Panc1 (cell line): ENCODE results near the gene SYP. TPM values are rescaled to one million over a fixed set of nuclear protein-coding genes. Genes with fewer than 3 reads are reported as not detected.

ENCODE experiments used
- ATAC-seq: fragments of 200-7000 bp; cut with Tn5 transposase; 2 replicates; pipeline ENCODE4 v1.9.1; 2020; ENCODE audit warnings: mild to moderate bottlenecking, moderate library complexity
- BruUV-seq: library from RNA; stranded (reverse); fragments of 400-500 nt; replicated peaks from 2 replicates; lab custom pipeline; 2021; lab: Mats Ljungman, UMichigan
- CTCF ChIA-PET: fragments of 300-600 bp; sonication (Branson Sonifier 250); formaldehyde crosslinking; loops from one replicate; lab custom pipeline; 2022; ENCODE audit warnings: antibody characterized with exemption; lab: Charles Lee
- POLR2A ChIA-PET: fragments of 300-600 bp; sonication (Branson Sonifier 250); formaldehyde crosslinking; loops from one replicate; lab custom pipeline; 2022; ENCODE audit warnings: antibody characterized with exemption; lab: Charles Lee
- DNase-seq: peaks from one replicate; pipeline ENCODE4 v3.0.0-alpha.2; 2010; ENCODE audit warnings: low read depth, low spot score
- H3K27ac ChIP-seq: 2 replicates; pipeline ENCODE4 v1.5.1; 2011; ENCODE audit warnings: mild to moderate bottlenecking, low read length, inconsistent platforms
- H3K27me3 ChIP-seq: fragments of 200-500 bp; sonication (Bioruptor generic); 2 replicates; pipeline ENCODE4 v1.6.0; 2014; ENCODE audit warnings: low read length, inconsistent platforms; ENCODE audit not compliant: control insufficient read depth, insufficient read depth
- H3K36me3 ChIP-seq: fragments of 200-500 bp; sonication (Bioruptor generic); 2 replicates; pipeline ENCODE4 v1.5.1; 2014; ENCODE audit warnings: inconsistent platforms, mild to moderate bottlenecking, low read length, moderate library complexity; ENCODE audit not compliant: control insufficient read depth, insufficient read depth
- H3K4me1 ChIP-seq: 2 replicates; pipeline ENCODE4 v1.5.1; 2011; ENCODE audit warnings: inconsistent platforms, mild to moderate bottlenecking, low read length, moderate library complexity; ENCODE audit not compliant: control insufficient read depth, insufficient read depth
- H3K4me3 ChIP-seq, 2 experiments: 2 replicates each; pipeline ENCODE4 v1.5.1; 2011 to 2012; ENCODE audit warnings: low read depth in 2 of 2, low read length in 2 of 2, mild to moderate bottlenecking in 2 of 2, inconsistent platforms in 1 of 2, moderate library complexity in 1 of 2
- H3K9me3 ChIP-seq: fragments of 200-500 bp; sonication (Bioruptor generic); 2 replicates; pipeline ENCODE4 v1.5.1; 2014; ENCODE audit warnings: low read depth, mild to moderate bottlenecking, inconsistent platforms, low read length, moderate library complexity; ENCODE audit not compliant: control insufficient read depth, insufficient read depth
- CTCF ChIP-seq: fragments of 450-650 bp; IDR thresholded peaks from 2 replicates; pipeline ENCODE4 v1.5.1; 2017; ENCODE audit warnings: mild to moderate bottlenecking
- POLR2AphosphoS5 ChIP-seq: IDR thresholded peaks from 2 replicates; pipeline ENCODE4 v1.6.1; 2012; ENCODE audit warnings: mild to moderate bottlenecking, low read depth, low read length, moderate library complexity
- REST ChIP-seq, 2 experiments: IDR thresholded peaks; 2 replicates each; pipeline ENCODE4 v1.6.1; 2011 to 2012; ENCODE audit warnings: low read depth in 2 of 2, control low read depth in 1 of 2, low read length in 1 of 2, mild to moderate bottlenecking in 1 of 2, moderate library complexity in 1 of 2; ENCODE audit not compliant: insufficient read depth in 1 of 2
- SIN3A ChIP-seq: IDR thresholded peaks from 2 replicates; pipeline ENCODE4 v1.6.1; 2012; ENCODE audit warnings: low read depth, mild to moderate bottlenecking, low read length, moderate library complexity, borderline replicate concordance; ENCODE audit not compliant: insufficient read depth
- TCF7L2 ChIP-seq: IDR thresholded peaks from 2 replicates; pipeline ENCODE4 v1.6.1; 2011; ENCODE audit warnings: mild to moderate bottlenecking, low read depth, low read length, inconsistent platforms
- in situ Hi-C: cut with HindIII; loops from 2 replicates; pipeline ENCODE4 v1.10.0; 2016; ENCODE audit warnings: low sequenced_read_pairs, low pct_unique_long_range_greater_than_20kb
- intact Hi-C: fragments of 100-400 bp; cut with micrococcal nuclease; formaldehyde crosslinking; loops from one replicate; pipeline ENCODE4 v1.10.0; 2022; ENCODE audit not compliant: unreplicated experiment
- total RNA-seq: library from RNA; stranded (reverse); gene quantifications from one replicate; pipeline ENCODE4 v1.2.1, GENCODE V29; 2021; ENCODE audit not compliant: unreplicated experiment

The SYP gene
- total RNA-seq, 1 experiment from 2014 or later, result 12.4 TPM

- Histone ChIP-seq H3K27me3 (no peaks in the 10 kb centered on the region), H3K9me3 (no peaks in the 10 kb centered on the region), H3K36me3 (no peaks in the 10 kb centered on the region), H3K4me1 (no peaks in the 10 kb centered on the region), H3K27ac (no peak overlapping the region), H3K4me3 (no peak overlapping the region)
- no TSS peak for BruUV-seq
- ATAC-seq (no peak), DNase-seq (no peak)
- TF ChIP-seq CTCF (no peak), TCF7L2 (no peak)
- in situ Hi-C loops, result no loop called here
- ChIA-PET POLR2A (no interaction called here), CTCF (no interaction called here)
- intact Hi-C loops, result no loop called here
Measured at GRCh38 chrX:49210406-49210805, 10.4 kb upstream of the SYP start.

- in situ Hi-C loops, result no loop called here
- no peaks in the 10 kb centered on the region for H3K9me3 ChIP-seq
- intact Hi-C loops, result no loop called here
- H3K4me3 ChIP-seq, result no peak overlapping the region
- ATAC-seq, result no peak
- BruUV-seq, result no TSS peak
- CTCF ChIA-PET, result no interaction called here
- no peaks in the 10 kb centered on the region for H3K4me1 ChIP-seq
- POLR2A ChIA-PET, result interaction anchor here (0.5 kb wide), 1 partner anchor 651 kb away, joined by 3 read pairs; no protein-coding TSS in a partner anchor
- H3K27ac ChIP-seq, result no peak overlapping the region
- no peaks in the 10 kb centered on the region for H3K27me3 ChIP-seq
- TF ChIP-seq CTCF (no peak), POLR2AphosphoS5 (no peak)
- H3K36me3 ChIP-seq, result no peaks in the 10 kb centered on the region
- no peak for DNase-seq
Measured at GRCh38 chrX:49209434-49210251, 9.7 kb upstream of the SYP start.

GRCh38 chrX:49208399-49208798 lies 8.4 kb upstream of the SYP start:
- Histone ChIP-seq H3K9me3 (no peaks in the 10 kb centered on the region), H3K27me3 (no peaks in the 10 kb centered on the region), H3K4me3 (no peak overlapping the region), H3K36me3 (no peaks in the 10 kb centered on the region), H3K27ac (no peak overlapping the region), H3K4me1 (no peaks in the 10 kb centered on the region)
- no peak for ATAC-seq
- intact Hi-C loops, result no loop called here
- ChIA-PET CTCF (no interaction called here), POLR2A (no interaction called here)
- no peak for DNase-seq
- in situ Hi-C loops, result no loop called here
- no TSS peak for BruUV-seq
- TF ChIP-seq SIN3A, result no peak
- no peak for TF ChIP-seq CTCF
- TF ChIP-seq TCF7L2, result no peak
- no peak for TF ChIP-seq POLR2AphosphoS5
- TF ChIP-seq REST (IDR thresholded peaks at IDR 0.05; ENCODE audit: insufficient read depth in 1 of 2, low read depth in 2 of 2, low read length in 1 of 2), result no peak
